GM12878 (cell line): Measurements from ENCODE around the gene NCDN. TPM values are rescaled to one million over a fixed set of nuclear protein-coding genes. Genes with fewer than 3 reads are reported as not detected.

Source experiments
- ATAC-seq: fragments of 200-7000 bp; cut with Tn5 transposase; 3 replicates; pipeline ENCODE4 v1.9.1; 2020; ENCODE audit warnings: mild to moderate bottlenecking, moderate library complexity
- Bru-seq: library from RNA; stranded (reverse); fragments of 400-500 nt; gene quantifications from one replicate; lab custom pipeline; 2021; lab: Mats Ljungman, UMichigan
- BruChase-seq, 2 experiments: library from RNA; stranded (reverse); fragments of 400-500 nt; gene quantifications; one replicate each; lab custom pipeline; 2021; lab: Mats Ljungman, UMichigan
- BruUV-seq: library from RNA; stranded (reverse); fragments of 400-500 nt; replicated peaks from 2 replicates; lab custom pipeline; 2021; lab: Mats Ljungman, UMichigan
- CTCF ChIA-PET: fragments of 300-600 bp; sonication (Branson Sonifier 250); formaldehyde crosslinking; extraction: SDS; loops from one replicate; lab custom pipeline; 2021; ENCODE audit warnings: inconsistent platforms; lab: Yijun Ruan, JAX
- POLR2A ChIA-PET: fragments of 350-600 bp; formaldehyde crosslinking; extraction: SDS; loops from one replicate; lab custom pipeline; 2021; ENCODE audit warnings: inconsistent platforms; lab: Charles Lee
- RAD21 ChIA-PET: fragments of 300-600 bp; sonication (Branson Sonifier 250); formaldehyde crosslinking; loops from one replicate; lab custom pipeline; 2023; ENCODE audit warnings: antibody characterized with exemption; ENCODE audit not compliant: unreplicated experiment; lab: Charles Lee
- SMC1A ChIA-PET: fragments of 300-600 bp; sonication (Branson Sonifier 250); formaldehyde crosslinking; loops from one replicate; lab custom pipeline; 2023; ENCODE audit not compliant: unreplicated experiment, uncharacterized antibody; lab: Charles Lee
- DNase-seq: peaks from one replicate; pipeline ENCODE4 v3.0.0-alpha.2; 2011; ENCODE audit warnings: low read depth, low spot score
- FAIRE-seq: peaks from 3 replicates; lab custom pipeline; 2011; peaks lifted over from hg19 to GRCh38; lab: Jason Lieb, UNC
- H2AFZ ChIP-seq: 2 replicates; pipeline ENCODE4 v1.6.0; 2011; ENCODE audit warnings: low read depth, low read length, control low read depth; ENCODE audit not compliant: control insufficient read depth
- H3K27ac ChIP-seq: 2 replicates; pipeline ENCODE4 v1.5.1; 2011; ENCODE audit warnings: control low read depth; ENCODE audit not compliant: control insufficient read depth, insufficient read depth
- H3K27me3 ChIP-seq, 2 experiments: replicated peaks in 1 of 2; 2 replicates each; pipeline versions ENCODE4 v1.6.0 to v1.6.1; 2011; ENCODE audit warnings: low read length in 1 of 2; ENCODE audit not compliant: control insufficient read depth in 2 of 2, insufficient read depth in 2 of 2
- H3K36me3 ChIP-seq, 2 experiments: 2 replicates each; pipeline ENCODE4 v1.5.1; 2011; ENCODE audit warnings: low read length in 1 of 2; ENCODE audit not compliant: control insufficient read depth in 2 of 2, insufficient read depth in 2 of 2
- H3K4me1 ChIP-seq: 2 replicates; pipeline ENCODE4 v1.6.1; 2011; ENCODE audit warnings: mild to moderate bottlenecking, low read length, moderate library complexity, mixed read lengths; ENCODE audit not compliant: control insufficient read depth, insufficient read depth
- H3K4me2 ChIP-seq: 2 replicates; pipeline ENCODE4 v1.6.0; 2011; ENCODE audit warnings: control low read depth; ENCODE audit not compliant: control insufficient read depth, insufficient read depth
- H3K4me3 ChIP-seq: fragments of 200-600 bp; sonication (generic); 2 replicates; pipeline ENCODE4 v1.5.1; 2016
- H3K79me2 ChIP-seq: 2 replicates; pipeline ENCODE4 v1.6.0; 2011; ENCODE audit warnings: low read length; ENCODE audit not compliant: control insufficient read depth, insufficient read depth
- H3K9ac ChIP-seq: 2 replicates; pipeline ENCODE4 v1.8.0; 2011; ENCODE audit warnings: low read length, control low read depth, mixed read lengths; ENCODE audit not compliant: control insufficient read depth, insufficient read depth
- H3K9me3 ChIP-seq: replicated peaks from 3 replicates; pipeline ENCODE4 v1.5.1; 2011; ENCODE audit warnings: mild to moderate bottlenecking, low read length; ENCODE audit not compliant: control insufficient read depth, insufficient read depth
- H4K20me1 ChIP-seq: 2 replicates; pipeline ENCODE4 v1.6.0; 2011; ENCODE audit not compliant: control insufficient read depth, insufficient read depth
- BHLHE40 ChIP-seq, 2 experiments: fragments of 450-650 bp in 1 of 2; IDR thresholded peaks; 2 replicates each; pipeline ENCODE4 v1.6.1; 2011 to 2017; ENCODE audit warnings: low read depth in 2 of 2, borderline replicate concordance in 1 of 2, improper control_type of control experiment in 1 of 2, low read length in 1 of 2, mild to moderate bottlenecking in 1 of 2
- CHD1 ChIP-seq: IDR thresholded peaks from 2 replicates; pipeline ENCODE4 v1.6.1; 2012; ENCODE audit warnings: low read depth, low read length, improper control_type of control experiment
- EGR1 ChIP-seq, 2 experiments: IDR thresholded peaks; 1 replicate in 1 of 2; 2 replicates in 1 of 2; pipeline ENCODE4 v1.6.1; 2011 to 2012; ENCODE audit warnings: low read depth in 2 of 2, low read length in 2 of 2, borderline replicate concordance in 1 of 2, mild to moderate bottlenecking in 1 of 2, moderate library complexity in 1 of 2
- IRF4 ChIP-seq: IDR thresholded peaks from 2 replicates; pipeline ENCODE4 v1.6.1; 2011; ENCODE audit warnings: low read depth, low read length
- MEF2A ChIP-seq: IDR thresholded peaks from 2 replicates; pipeline ENCODE4 v1.6.1; 2011; ENCODE audit warnings: low read depth, mild to moderate bottlenecking, low read length, moderate library complexity; ENCODE audit not compliant: insufficient read depth
- STAT3 ChIP-seq: IDR thresholded peaks from 2 replicates; pipeline ENCODE4 v1.6.1; 2011; ENCODE audit warnings: low read depth, low read length, improper control_type of control experiment
- TARDBP ChIP-seq: IDR thresholded peaks from 2 replicates; pipeline ENCODE4 v1.6.1; 2016; ENCODE audit warnings: borderline replicate concordance
- WGBS: methylation state at CpG from one replicate; pipeline ENCODE4 v1.1.6; 2016; ENCODE audit warnings: low lambda C conversion rate; ENCODE audit not compliant: insufficient replicate concordance, insufficient coverage; ENCODE audit errors: missing lambda C conversion rate; 5-methylcytosine and 5-hydroxymethylcytosine counted together
- in situ Hi-C: fragments of 300-500 bp; cut with MboI; formaldehyde crosslinking; loops from 9 replicates; pipeline ENCODE4 v1.14.3; 2018; ENCODE audit warnings: mixed read lengths
- intact Hi-C: fragments of 100-400 bp; cut with micrococcal nuclease; formaldehyde crosslinking; loops from one replicate; pipeline ENCODE4 v1.14.2; 2022; ENCODE audit not compliant: unreplicated experiment
- long read RNA-seq, 2 experiments: library from polyadenylated mRNA; unstranded; transcript quantifications; one replicate each; pipeline ENCODE4 v2.0.0, GENCODE V29; 2019 to 2020
- polyA minus RNA-seq, 3 experiments: library from RNA; depleted of rRNA, polyadenylated mRNA; stranded (reverse); fragments of >200 nt; gene quantifications; 2 replicates each; pipeline ENCODE4 v1.2.3, GENCODE V29; 2011
- polyA plus RNA-seq, 11 experiments: library from polyadenylated mRNA; depleted of rRNA in 4 of 11; unstranded in 6 of 11; stranded (reverse) in 5 of 11; fragments of >200 nt; fragmentation: Nextera tagmentation in 4 of 11; fragmentation: Illumina TruSeq in 1 of 11; extraction: Ambion mirVana in 4 of 11; extraction: Trizol in 1 of 11; gene quantifications; 1 replicate in 1 of 11; 2 replicates in 10 of 11; pipeline versions ENCODE4 v1.2.1 to v1.2.3, GENCODE V29; 2011 to 2016; ENCODE audit warnings: inconsistent platforms in 2 of 11, missing spikeins in 2 of 11, low read depth in 1 of 11
- total RNA-seq, 4 experiments: library from RNA; depleted of rRNA in 3 of 4; stranded (reverse); fragments of >200 nt in 3 of 4; fragmentation: Illumina TruSeq in 1 of 4; extraction: Trizol in 1 of 4; gene quantifications; 2 replicates each; pipeline versions ENCODE4 v1.2.1 to v1.2.3, GENCODE V29; 2013 to 2021
- TF ChIP-seq, protein P1 (sequence below): fragments of 150-350 bp; IDR thresholded peaks from 2 replicates; pipeline ENCODE4 v1.6.1; 2016; ENCODE audit warnings: low read depth, low read length
- TF ChIP-seq, protein P2 (sequence below): fragments of 450-650 bp; IDR thresholded peaks from 2 replicates; pipeline ENCODE4 v1.6.1; 2016; ENCODE audit warnings: mild to moderate bottlenecking

NCDN gene, protein sequence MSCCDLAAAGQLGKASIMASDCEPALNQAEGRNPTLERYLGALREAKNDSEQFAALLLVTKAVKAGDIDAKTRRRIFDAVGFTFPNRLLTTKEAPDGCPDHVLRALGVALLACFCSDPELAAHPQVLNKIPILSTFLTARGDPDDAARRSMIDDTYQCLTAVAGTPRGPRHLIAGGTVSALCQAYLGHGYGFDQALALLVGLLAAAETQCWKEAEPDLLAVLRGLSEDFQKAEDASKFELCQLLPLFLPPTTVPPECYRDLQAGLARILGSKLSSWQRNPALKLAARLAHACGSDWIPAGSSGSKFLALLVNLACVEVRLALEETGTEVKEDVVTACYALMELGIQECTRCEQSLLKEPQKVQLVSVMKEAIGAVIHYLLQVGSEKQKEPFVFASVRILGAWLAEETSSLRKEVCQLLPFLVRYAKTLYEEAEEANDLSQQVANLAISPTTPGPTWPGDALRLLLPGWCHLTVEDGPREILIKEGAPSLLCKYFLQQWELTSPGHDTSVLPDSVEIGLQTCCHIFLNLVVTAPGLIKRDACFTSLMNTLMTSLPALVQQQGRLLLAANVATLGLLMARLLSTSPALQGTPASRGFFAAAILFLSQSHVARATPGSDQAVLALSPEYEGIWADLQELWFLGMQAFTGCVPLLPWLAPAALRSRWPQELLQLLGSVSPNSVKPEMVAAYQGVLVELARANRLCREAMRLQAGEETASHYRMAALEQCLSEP
- total RNA-seq (2013; cell fraction: nucleolus; rRNA removed): 16.7 and 20.9 TPM in 2 replicates
- total RNA-seq (2014; rRNA removed) (11.2 and 14.8 TPM in 2 replicates), total RNA-seq (2014; rRNA removed; fragmentation: Illumina TruSeq; extraction: Trizol) (5.3 and 6.0 TPM in 2 replicates), total RNA-seq (2021) (22.2 and 25.5 TPM in 2 replicates), polyA plus RNA-seq (2011; rRNA removed) (1.9 and 5.4 TPM in 2 replicates), polyA plus RNA-seq (2014; fragmentation: Illumina TruSeq; extraction: Trizol) (3.3 and 7.0 TPM in 2 replicates), polyA plus RNA-seq (2014; fragmentation: Nextera tagmentation; extraction: Ambion mirVana) (1 to 10 TPM; 1.8 to 2.0 TPM), polyA plus RNA-seq (2014; rRNA removed) (17.0 and 21.0 TPM in 2 replicates), polyA plus RNA-seq (2016; fragmentation: Nextera tagmentation; extraction: Ambion mirVana) (10 to 100 TPM; 23.5 to 24.6 TPM), polyA minus RNA-seq (2011; rRNA and poly(A)+ RNA removed) (5.9 and 6.7 TPM in 2 replicates), Bru-seq, nascent RNA (percentile 66 among the genes with signal in this experiment), BruChase-seq, experiment 1, labeled RNA remaining after a 6-hour chase (percentile 63 among the genes with signal in this experiment), BruChase-seq, experiment 2, labeled RNA remaining after a 2-hour chase (percentile 62 among the genes with signal in this experiment)
- polyA plus RNA-seq (2011; ENCODE audit: low read depth): 5.6 TPM
- 8.4 and 8.9 TPM in 2 replicates for polyA plus RNA-seq (2011; cell fraction: cytosol; rRNA removed)
- 20.0 and 25.2 TPM in 2 replicates for polyA plus RNA-seq (2011; cell fraction: nucleus; rRNA removed)
- 13.0 and 13.5 TPM in 2 replicates for polyA plus RNA-seq (2012)
- 4.0 and 8.7 TPM in 2 replicates for polyA minus RNA-seq (2011; cell fraction: cytosol; rRNA and poly(A)+ RNA removed)
- 9.8 and 12.9 TPM in 2 replicates for polyA minus RNA-seq (2011; cell fraction: nucleus; rRNA and poly(A)+ RNA removed)
- long read RNA-seq, experiment 1, partial matches to known transcripts: 1 of 5 reads
- long read RNA-seq, experiment 1, other reads (novel, unspliced or antisense): 0 of 5 reads
- long read RNA-seq, experiment 2, partial matches to known transcripts: 0 of 2 reads
- long read RNA-seq, experiment 2, other reads (novel, unspliced or antisense): 2 of 2 reads

DNA sequence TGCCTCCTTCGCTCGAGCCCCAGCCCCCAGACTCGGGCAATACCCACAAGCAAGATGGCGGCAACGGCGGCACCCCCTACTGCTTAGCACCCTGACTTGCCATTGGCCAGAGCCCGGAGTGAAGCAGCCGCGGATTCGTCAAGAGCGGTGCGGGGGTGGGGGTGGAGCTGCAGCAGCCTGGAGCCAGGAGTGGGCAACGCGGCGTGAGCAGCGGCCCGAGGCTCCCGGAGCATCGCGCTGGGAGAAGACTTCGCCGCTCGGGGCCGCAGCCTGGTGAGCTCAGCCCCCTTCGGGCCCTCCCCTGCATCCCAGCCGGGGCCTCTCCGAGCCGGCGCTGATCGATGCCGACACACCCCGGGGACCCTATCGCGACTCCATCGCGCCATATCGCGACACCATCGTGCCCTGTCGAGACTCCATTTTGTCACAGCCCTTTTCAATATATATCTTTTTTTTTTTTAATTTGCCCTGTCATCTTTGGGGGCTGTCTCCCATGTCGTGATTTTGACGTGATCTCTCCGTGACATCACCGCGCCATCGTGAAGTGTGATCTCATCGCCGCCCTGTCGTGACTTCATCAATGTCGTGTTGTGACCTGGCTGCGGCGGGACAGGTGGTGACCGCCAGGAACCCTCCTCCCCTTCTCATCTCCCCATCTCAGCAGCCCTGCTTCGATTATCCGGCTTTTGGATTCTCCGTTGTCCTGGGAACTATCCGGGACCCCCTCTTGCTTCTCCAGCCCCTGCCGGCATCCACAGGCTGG, at the start of gene NCDN:
NCDN (plus strand) TSS at position 189 of the 763 bp plus-strand sequence; CDS start at position 581, 392 bp downstream.
- ATAC-seq (peak; percentile 94), DNase-seq (peak; percentile 85), FAIRE-seq (peak; percentile 91)
- Histone ChIP-seq H3K4me3 (peak within 1 kb of the TSS; percentile 67), H3K27me3 (no peaks in the 10 kb centered on the region), H2AFZ (peak within 1 kb of the TSS; percentile 100), H3K36me3 (peaks cover 0 to 6% of the 10 kb centered on the region in 2 experiments; a peak in 3 of 4 replicates), H4K20me1 (no peaks in the 10 kb centered on the region), H3K9ac (peak within 1 kb of the TSS; percentile 93), H3K4me1 (peaks cover 10% of the 10 kb centered on the region), H3K79me2 (peaks cover 44% of the 10 kb centered on the region), H3K9me3 (no peaks in the 10 kb centered on the region), H3K4me2 (peak within 1 kb of the TSS; percentile 92), H3K27ac (peak within 1 kb of the TSS; percentile 97)
- intact Hi-C loops (loop anchor here (2.0 kb wide), 1 partner anchor 19 kb away; no protein-coding TSS in a partner anchor), in situ Hi-C loops (no loop called here)
- SMC1A ChIA-PET: interaction anchor here (0.6 to 2.6 kb wide), 7 partner anchors 21 to 351 kb away, joined by 3 to 26 read pairs (median 5); no protein-coding TSS in a partner anchor
- WGBS: under 1% methylated on average over 58 of the region's 58 CpGs
- TSS peak; percentile 74 for BruUV-seq
- RAD21 ChIA-PET: interaction anchor here (0.8 to 4.6 kb wide), 5 partner anchors 16 to 158 kb away, joined by 3 to 35 read pairs (median 5); no protein-coding TSS in a partner anchor
- CTCF ChIA-PET: interaction anchor here (0.7 to 3.9 kb wide), 6 partner anchors 12 to 170 kb away, joined by 3 to 40 read pairs (median 9); no protein-coding TSS in a partner anchor
- POLR2A ChIA-PET: interaction anchor here (0.6 to 2.9 kb wide), 8 partner anchors 20 to 245 kb away, joined by 4 to 19 read pairs (median 4); partner anchors contain the start of gene CLSPN
- TF ChIP-seq EGR1 (IDR thresholded peaks at IDR 0.05; ENCODE audit: borderline replicate concordance in 1 of 2, low read depth in 2 of 2, low read length in 2 of 2) (peak; percentile 75 to 100), STAT3 (no peak), MEF2A (peak; percentile 55; the same call in 1 of the 2 replicates), IRF4 (no peak), CHD1 (peak; percentile 87; the same call in 1 of the 2 replicates), TARDBP (peak; percentile 97), BHLHE40 (IDR thresholded peaks at IDR 0.05; ENCODE audit: borderline replicate concordance in 1 of 2, low read depth in 2 of 2, low read length in 1 of 2) (peak in 1 of 2 experiments; percentile 73; a peak in 2 of 4 replicates)
- TF ChIP-seq, protein P1, sequence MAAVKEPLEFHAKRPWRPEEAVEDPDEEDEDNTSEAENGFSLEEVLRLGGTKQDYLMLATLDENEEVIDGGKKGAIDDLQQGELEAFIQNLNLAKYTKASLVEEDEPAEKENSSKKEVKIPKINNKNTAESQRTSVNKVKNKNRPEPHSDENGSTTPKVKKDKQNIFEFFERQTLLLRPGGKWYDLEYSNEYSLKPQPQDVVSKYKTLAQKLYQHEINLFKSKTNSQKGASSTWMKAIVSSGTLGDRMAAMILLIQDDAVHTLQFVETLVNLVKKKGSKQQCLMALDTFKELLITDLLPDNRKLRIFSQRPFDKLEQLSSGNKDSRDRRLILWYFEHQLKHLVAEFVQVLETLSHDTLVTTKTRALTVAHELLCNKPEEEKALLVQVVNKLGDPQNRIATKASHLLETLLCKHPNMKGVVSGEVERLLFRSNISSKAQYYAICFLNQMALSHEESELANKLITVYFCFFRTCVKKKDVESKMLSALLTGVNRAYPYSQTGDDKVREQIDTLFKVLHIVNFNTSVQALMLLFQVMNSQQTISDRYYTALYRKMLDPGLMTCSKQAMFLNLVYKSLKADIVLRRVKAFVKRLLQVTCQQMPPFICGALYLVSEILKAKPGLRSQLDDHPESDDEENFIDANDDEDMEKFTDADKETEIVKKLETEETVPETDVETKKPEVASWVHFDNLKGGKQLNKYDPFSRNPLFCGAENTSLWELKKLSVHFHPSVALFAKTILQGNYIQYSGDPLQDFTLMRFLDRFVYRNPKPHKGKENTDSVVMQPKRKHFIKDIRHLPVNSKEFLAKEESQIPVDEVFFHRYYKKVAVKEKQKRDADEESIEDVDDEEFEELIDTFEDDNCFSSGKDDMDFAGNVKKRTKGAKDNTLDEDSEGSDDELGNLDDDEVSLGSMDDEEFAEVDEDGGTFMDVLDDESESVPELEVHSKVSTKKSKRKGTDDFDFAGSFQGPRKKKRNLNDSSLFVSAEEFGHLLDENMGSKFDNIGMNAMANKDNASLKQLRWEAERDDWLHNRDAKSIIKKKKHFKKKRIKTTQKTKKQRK: no peak
- TF ChIP-seq, protein P2, sequence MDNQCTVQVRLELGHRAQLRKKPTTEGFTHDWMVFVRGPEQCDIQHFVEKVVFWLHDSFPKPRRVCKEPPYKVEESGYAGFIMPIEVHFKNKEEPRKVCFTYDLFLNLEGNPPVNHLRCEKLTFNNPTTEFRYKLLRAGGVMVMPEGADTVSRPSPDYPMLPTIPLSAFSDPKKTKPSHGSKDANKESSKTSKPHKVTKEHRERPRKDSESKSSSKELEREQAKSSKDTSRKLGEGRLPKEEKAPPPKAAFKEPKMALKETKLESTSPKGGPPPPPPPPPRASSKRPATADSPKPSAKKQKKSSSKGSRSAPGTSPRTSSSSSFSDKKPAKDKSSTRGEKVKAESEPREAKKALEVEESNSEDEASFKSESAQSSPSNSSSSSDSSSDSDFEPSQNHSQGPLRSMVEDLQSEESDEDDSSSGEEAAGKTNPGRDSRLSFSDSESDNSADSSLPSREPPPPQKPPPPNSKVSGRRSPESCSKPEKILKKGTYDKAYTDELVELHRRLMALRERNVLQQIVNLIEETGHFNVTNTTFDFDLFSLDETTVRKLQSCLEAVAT: peak; percentile 67; the same call in 1 of the 2 replicates
